Activated T-helper 2 cell treated with anti-CD3 and anti-CD28 coated beads, Interferon-gamma antibody, Interleukin-2, Interleukin-4, amounts not matched to agents 10 μg/mL and 5 μg/mL and 100 μg/mL, durations not matched to agents 14 hours and 24 hours and 36 hours (primary cell): ENCODE data around the gene RARB. TPM values are rescaled to one million over a fixed set of nuclear protein-coding genes. Genes with fewer than 3 reads are reported as not detected.

ENCODE experiments used
- DNase-seq: peaks from one replicate; pipeline ENCODE4 v3.0.0; 2021; ENCODE audit warnings: low spot score
- H3K27ac Mint-ChIP-seq: one replicate; pipeline ENCODE4 v1.8.0; 2021; ENCODE audit warnings: mixed read lengths
- H3K27me3 Mint-ChIP-seq: one replicate; pipeline ENCODE4 v1.8.0; 2021; ENCODE audit warnings: low read depth, mixed read lengths
- H3K36me3 Mint-ChIP-seq: one replicate; pipeline ENCODE4 v1.8.0; 2021; ENCODE audit warnings: low read depth, mixed read lengths
- H3K4me1 Mint-ChIP-seq: one replicate; pipeline ENCODE4 v1.8.0; 2021; ENCODE audit warnings: low read depth, mixed read lengths
- H3K4me3 Mint-ChIP-seq: one replicate; pipeline ENCODE4 v1.8.0; 2021; ENCODE audit warnings: low read depth, mild to moderate bottlenecking, moderate library complexity, mixed read lengths
- H3K9me3 Mint-ChIP-seq: one replicate; pipeline ENCODE4 v1.8.0; 2021; ENCODE audit warnings: mixed read lengths
- intact Hi-C: fragments of 100-400 bp; cut with micrococcal nuclease; formaldehyde crosslinking; loops from one replicate; pipeline ENCODE4 v1.15.1; 2023
- total RNA-seq: library from RNA; stranded (reverse); gene quantifications from 2 replicates; pipeline ENCODE4 v1.2.3, GENCODE V29; 2022

Gene RARB
- total RNA-seq, 1 donor from 2014 or later: not detected

GRCh38 chr3:25564075-25564474 is 136.0 kb downstream of the RARB start:
- Mint-ChIP-seq H3K9me3 (no peaks in the 10 kb centered on the region), H3K36me3 (no peaks in the 10 kb centered on the region), H3K4me1 (no peaks in the 10 kb centered on the region), H3K4me3 (no peak overlapping the region), H3K27me3 (no peaks in the 10 kb centered on the region), H3K27ac (no peak overlapping the region)
- intact Hi-C loops: no loop called here
- no peak for DNase-seq

- H3K9me3 Mint-ChIP-seq: no peaks in the 10 kb centered on the region
- DNase-seq: no peak
- no peak overlapping the region for H3K4me3 Mint-ChIP-seq
- intact Hi-C loops: no loop called here
- no peaks in the 10 kb centered on the region for H3K36me3 Mint-ChIP-seq
- H3K4me1 Mint-ChIP-seq: no peaks in the 10 kb centered on the region
- H3K27ac Mint-ChIP-seq: no peak overlapping the region
- no peaks in the 10 kb centered on the region for H3K27me3 Mint-ChIP-seq
These were observed 137.7 kb downstream of the RARB start for GRCh38 chr3:25565807-25566206.

DNA sequence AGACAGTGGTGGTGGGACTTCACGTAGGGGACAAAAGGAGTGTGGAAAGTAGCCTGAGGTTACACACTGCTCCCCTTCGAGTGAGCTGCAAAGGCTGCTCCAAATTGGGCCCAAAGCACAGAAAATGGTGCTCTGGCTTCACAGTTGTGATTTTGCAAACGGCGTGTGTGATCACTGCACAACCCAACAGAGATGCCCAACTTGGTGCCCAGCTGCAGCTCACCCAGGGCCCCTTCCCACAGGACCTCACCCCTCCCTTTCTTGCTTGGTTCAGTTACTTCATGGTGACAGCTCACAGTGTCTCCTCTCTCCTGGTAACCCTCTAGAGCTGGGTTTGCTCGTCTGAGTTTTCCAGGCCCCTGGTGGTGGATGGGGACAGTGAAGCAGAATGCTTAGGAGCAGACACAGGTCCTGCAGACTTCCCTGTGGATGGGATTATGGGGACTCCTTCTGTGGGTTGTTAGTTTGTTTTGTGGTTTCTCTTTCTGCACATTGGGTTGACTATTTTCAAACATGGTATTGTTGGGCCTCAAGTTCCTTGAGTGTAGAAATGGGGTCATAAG is 138.4 kb downstream of the RARB start:
- Mint-ChIP-seq H3K27me3 (no peaks in the 10 kb centered on the region), H3K4me1 (no peaks in the 10 kb centered on the region), H3K9me3 (no peaks in the 10 kb centered on the region), H3K27ac (no peak overlapping the region), H3K4me3 (no peak overlapping the region), H3K36me3 (no peaks in the 10 kb centered on the region)
- intact Hi-C loops: no loop called here
- no peak for DNase-seq

- Mint-ChIP-seq H3K36me3 (no peaks in the 10 kb centered on the region), H3K27ac (no peak overlapping the region), H3K9me3 (no peaks in the 10 kb centered on the region), H3K4me3 (no peak overlapping the region), H3K4me1 (no peaks in the 10 kb centered on the region), H3K27me3 (no peaks in the 10 kb centered on the region)
- no peak for DNase-seq
- intact Hi-C loops: no loop called here
These were observed 139.3 kb downstream of the RARB start for GRCh38 chr3:25567388-25567787.

DNA sequence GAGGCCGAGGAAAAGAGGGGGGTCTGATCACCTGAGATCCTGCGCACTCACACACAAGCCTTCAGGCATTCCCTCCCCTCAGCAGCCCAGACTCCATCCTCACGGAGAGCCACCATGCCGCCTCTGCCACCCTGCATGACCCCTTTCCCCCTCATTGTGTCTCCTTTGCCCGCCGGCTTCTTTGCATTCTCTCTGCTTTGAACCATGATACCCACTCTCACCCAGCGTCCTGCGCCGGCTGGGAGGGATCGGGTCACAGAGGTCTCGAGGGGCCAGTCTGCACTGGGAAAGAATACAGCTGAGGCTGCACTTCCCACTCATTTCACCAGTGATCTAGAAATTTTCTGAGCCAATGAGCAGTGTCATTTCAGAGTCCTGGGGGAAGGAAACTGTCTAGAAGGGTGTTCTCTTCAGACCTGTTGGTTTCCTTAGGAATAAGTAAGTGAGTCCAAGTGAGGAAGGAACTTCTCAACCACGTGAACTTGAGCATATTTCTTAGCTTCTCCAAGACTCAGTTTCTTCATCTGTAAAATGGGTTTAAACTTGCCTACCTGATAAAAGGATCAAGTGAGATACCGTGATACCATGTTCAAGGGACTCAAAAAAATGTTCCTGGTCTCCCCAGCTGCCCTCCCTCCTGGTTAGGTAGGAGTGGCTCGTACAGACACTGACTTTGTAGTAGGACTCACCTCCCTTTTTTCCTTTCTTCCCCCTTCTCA is 139.9 kb downstream of the RARB start:
- no peak overlapping the region for H3K27ac Mint-ChIP-seq
- intact Hi-C loops: no loop called here
- H3K9me3 Mint-ChIP-seq: no peaks in the 10 kb centered on the region

DNA sequence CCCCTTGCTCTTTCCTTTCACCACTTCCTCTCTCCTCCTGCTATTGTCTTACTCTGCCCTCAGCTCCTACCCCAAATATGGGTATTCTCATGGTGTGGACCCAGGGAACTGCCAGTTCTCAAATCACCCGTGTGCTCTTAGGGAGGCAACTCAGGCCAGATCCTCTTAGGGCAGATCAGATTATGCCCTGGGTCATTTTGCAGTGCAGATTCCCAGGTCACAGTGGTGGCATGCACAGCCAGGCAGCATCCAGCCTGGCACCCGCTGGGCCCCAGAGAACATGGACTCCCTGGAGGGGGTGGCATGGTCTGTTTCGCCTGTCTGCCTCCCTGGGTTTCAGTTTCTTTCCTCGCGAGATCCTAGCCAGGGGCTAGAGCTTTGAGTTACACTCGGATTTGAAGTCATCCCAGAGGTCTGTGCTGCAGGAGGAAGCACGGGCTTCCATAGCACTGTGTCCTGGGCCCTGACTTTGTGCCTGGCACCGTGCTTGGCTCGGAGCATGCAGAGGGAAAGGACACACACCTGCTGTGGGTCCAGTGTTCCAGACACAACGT is 140.5 kb downstream of the RARB start:
- no peak for DNase-seq
- Mint-ChIP-seq H3K27ac (no peak overlapping the region), H3K4me1 (no peaks in the 10 kb centered on the region), H3K4me3 (no peak overlapping the region), H3K27me3 (no peaks in the 10 kb centered on the region), H3K9me3 (no peaks in the 10 kb centered on the region), H3K36me3 (no peaks in the 10 kb centered on the region)
- intact Hi-C loops: no loop called here

More for the DNA sequence above, 139.9 kb downstream of the RARB start:
- Mint-ChIP-seq H3K4me1 (no peaks in the 10 kb centered on the region), H3K27me3 (no peaks in the 10 kb centered on the region), H3K4me3 (no peak overlapping the region), H3K36me3 (no peaks in the 10 kb centered on the region)
- DNase-seq: no peak

DNA sequence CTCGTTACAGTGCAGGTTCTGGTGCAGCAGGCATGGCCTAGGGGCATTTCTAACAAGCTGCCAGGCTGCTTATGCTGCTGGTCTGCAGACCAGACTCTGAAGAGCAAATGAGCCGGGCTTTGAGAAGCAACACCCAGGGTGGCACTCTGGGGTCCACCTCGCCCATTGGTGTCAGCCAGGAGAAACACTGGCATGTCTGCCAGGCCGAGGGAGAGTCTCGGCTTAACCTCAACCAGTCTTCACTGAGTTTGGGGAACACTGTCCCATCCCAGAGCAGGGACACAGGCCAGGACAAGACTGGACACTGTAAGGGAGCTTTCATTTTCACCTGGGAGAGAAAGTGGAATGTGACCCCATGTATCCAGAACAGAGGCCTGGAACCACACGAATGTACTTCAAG is 143.2 kb downstream of the RARB start:
- no peak overlapping the region for H3K4me3 Mint-ChIP-seq
- no peaks in the 10 kb centered on the region for H3K36me3 Mint-ChIP-seq
- no peak overlapping the region for H3K27ac Mint-ChIP-seq

GRCh38 chr3:25572336-25572735 is 144.3 kb downstream of the RARB start:
- Mint-ChIP-seq H3K36me3 (no peaks in the 10 kb centered on the region), H3K4me1 (no peaks in the 10 kb centered on the region), H3K4me3 (no peak overlapping the region), H3K9me3 (no peaks in the 10 kb centered on the region), H3K27me3 (no peaks in the 10 kb centered on the region), H3K27ac (no peak overlapping the region)
- intact Hi-C loops: no loop called here
- no peak for DNase-seq

More for the DNA sequence above, 143.2 kb downstream of the RARB start:
- intact Hi-C loops: no loop called here
- H3K27me3 Mint-ChIP-seq: no peaks in the 10 kb centered on the region
- no peaks in the 10 kb centered on the region for H3K9me3 Mint-ChIP-seq
- no peak for DNase-seq
- no peaks in the 10 kb centered on the region for H3K4me1 Mint-ChIP-seq

- Mint-ChIP-seq H3K36me3 (no peaks in the 10 kb centered on the region), H3K9me3 (no peaks in the 10 kb centered on the region), H3K4me3 (no peak overlapping the region), H3K4me1 (no peaks in the 10 kb centered on the region), H3K27me3 (no peaks in the 10 kb centered on the region), H3K27ac (no peak overlapping the region)
- DNase-seq: no peak
- intact Hi-C loops: no loop called here
These were observed 144.9 kb downstream of the RARB start for GRCh38 chr3:25572919-25573385.

DNA sequence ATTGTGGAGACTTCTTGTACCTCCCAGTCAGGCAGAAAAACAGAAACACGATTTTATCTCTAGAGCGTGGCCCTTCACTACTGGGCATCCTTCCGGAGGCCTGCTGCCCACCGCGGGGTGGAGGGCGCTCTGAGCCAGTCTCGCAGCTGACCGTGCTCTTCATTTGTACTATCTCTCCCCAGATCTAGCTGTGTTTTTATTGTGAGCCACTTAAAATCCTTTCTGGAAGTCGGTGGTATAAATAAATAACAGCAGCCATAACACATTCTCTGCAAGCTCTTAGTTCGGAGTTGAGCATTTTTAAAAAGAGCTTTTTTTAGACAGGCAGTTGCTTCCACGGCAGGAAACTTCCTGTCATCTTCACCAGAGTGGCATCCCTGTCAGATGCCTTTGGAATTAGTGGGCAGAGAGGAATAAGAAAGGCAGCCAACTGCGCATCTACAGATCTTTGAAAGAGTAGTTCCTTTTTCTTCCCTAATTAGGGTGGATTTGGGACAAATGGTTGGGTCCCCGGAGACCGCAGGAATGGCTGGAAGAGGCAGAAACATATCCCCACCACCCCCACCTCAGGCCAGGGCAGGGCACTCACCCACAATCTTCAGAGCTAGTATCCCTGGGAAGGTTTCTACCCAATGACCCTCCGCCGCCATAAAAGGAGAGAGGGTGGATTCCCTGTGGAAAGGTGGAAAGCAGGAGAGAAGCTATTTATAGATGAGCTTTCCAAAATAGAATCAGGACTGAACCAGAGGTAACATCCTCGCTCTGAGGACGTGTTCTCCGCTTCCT is 145.5 kb downstream of the RARB start:
- Mint-ChIP-seq H3K9me3 (no peaks in the 10 kb centered on the region), H3K4me1 (no peaks in the 10 kb centered on the region), H3K36me3 (no peaks in the 10 kb centered on the region), H3K4me3 (no peak overlapping the region), H3K27me3 (no peaks in the 10 kb centered on the region), H3K27ac (no peak overlapping the region)
- intact Hi-C loops: no loop called here
- no peak for DNase-seq

- no peak for DNase-seq
- intact Hi-C loops: no loop called here
- no peaks in the 10 kb centered on the region for H3K36me3 Mint-ChIP-seq
- H3K27me3 Mint-ChIP-seq: no peaks in the 10 kb centered on the region
- no peaks in the 10 kb centered on the region for H3K9me3 Mint-ChIP-seq
- H3K4me3 Mint-ChIP-seq: no peak overlapping the region
- no peaks in the 10 kb centered on the region for H3K4me1 Mint-ChIP-seq
- H3K27ac Mint-ChIP-seq: no peak overlapping the region
These were observed 146.2 kb downstream of the RARB start for GRCh38 chr3:25574172-25574765.

GRCh38 chr3:25575001-25575400 is 146.9 kb downstream of the RARB start:
- Mint-ChIP-seq H3K4me1 (no peaks in the 10 kb centered on the region), H3K27me3 (no peaks in the 10 kb centered on the region), H3K27ac (no peak overlapping the region), H3K9me3 (no peaks in the 10 kb centered on the region), H3K4me3 (no peak overlapping the region), H3K36me3 (no peaks in the 10 kb centered on the region)
- DNase-seq: no peak
- intact Hi-C loops: no loop called here
